Liver (tissue), 9 donors: Measurements from ENCODE around the gene S100G. TPM values are rescaled to one million over a fixed set of nuclear protein-coding genes. Genes with fewer than 3 reads are reported as not detected.

ENCODE experiments used
- DNase-seq: peaks from one replicate; pipeline ENCODE4 v3.0.0-alpha.2; 2017; ENCODE audit warnings: low spot score
- H3K27ac ChIP-seq, 2 donors: one replicate each; pipeline ENCODE4 v1.7.0; 2013; ENCODE audit warnings: inconsistent platforms in 2 of 2, low read length in 2 of 2, control low read depth in 1 of 2, low read depth in 1 of 2, mild to moderate bottlenecking in 1 of 2
- H3K27me3 ChIP-seq, 4 donors: one replicate each; pipeline versions ENCODE4 v1.6.1 to v1.7.0; 2013; ENCODE audit warnings: low read length in 3 of 4, inconsistent platforms in 1 of 4, mild to moderate bottlenecking in 1 of 4, moderate library complexity in 1 of 4; ENCODE audit not compliant: control insufficient read depth in 4 of 4, insufficient read depth in 4 of 4
- H3K36me3 ChIP-seq, 4 donors: one replicate each; pipeline versions ENCODE4 v1.6.1 to v1.7.0; 2013; ENCODE audit warnings: low read length in 3 of 4, mild to moderate bottlenecking in 3 of 4, low read depth in 1 of 4, moderate library complexity in 1 of 4; ENCODE audit not compliant: control insufficient read depth in 4 of 4, insufficient read depth in 3 of 4
- H3K4me1 ChIP-seq, 4 donors: one replicate each; pipeline versions ENCODE4 v1.6.1 to v1.7.0; 2013; ENCODE audit warnings: low read length in 3 of 4, mild to moderate bottlenecking in 3 of 4, moderate library complexity in 1 of 4; ENCODE audit not compliant: control insufficient read depth in 4 of 4, insufficient read depth in 4 of 4
- H3K4me3 ChIP-seq, 3 donors: one replicate each; pipeline versions ENCODE4 v1.6.1 to v1.7.0; 2013; ENCODE audit warnings: low read length in 3 of 3, control low read depth in 1 of 3, low read depth in 1 of 3, mild to moderate bottlenecking in 1 of 3
- H3K9ac ChIP-seq, 2 donors: one replicate each; pipeline ENCODE4 v1.7.0; 2013; ENCODE audit warnings: low read length in 2 of 2, mild to moderate bottlenecking in 2 of 2, moderate library complexity in 2 of 2, control low read depth in 1 of 2, low read depth in 1 of 2
- H3K9me3 ChIP-seq, 4 donors: one replicate each; pipeline versions ENCODE4 v1.6.1 to v1.7.0; 2013; ENCODE audit warnings: low read length in 3 of 4; ENCODE audit not compliant: control insufficient read depth in 4 of 4
- CTCF ChIP-seq: fragments of 150-350 bp; IDR thresholded peaks from 2 replicates; pipeline ENCODE4 v1.5.1; 2017; ENCODE audit warnings: improper control_type of control experiment, low read depth, low read length; ENCODE audit not compliant: missing input control
- EGR1 ChIP-seq, 2 donors: IDR thresholded peaks; 2 replicates each; pipeline ENCODE4 v1.6.1; 2016 to 2018; ENCODE audit warnings: antibody characterized with exemption in 2 of 2, low read depth in 2 of 2
- FOXA1 ChIP-seq: IDR thresholded peaks from 2 replicates; pipeline ENCODE4 v1.6.1; 2016; ENCODE audit warnings: antibody characterized with exemption
- FOXA2 ChIP-seq: IDR thresholded peaks from 2 replicates; pipeline ENCODE4 v1.6.1; 2016; ENCODE audit warnings: antibody characterized with exemption
- GABPA ChIP-seq, 2 donors: IDR thresholded peaks in 1 of 2; conservative IDR thresholded peaks in 1 of 2; 2 replicates each; pipeline ENCODE4 v1.6.1; 2016; ENCODE audit warnings: antibody characterized with exemption in 2 of 2, mild to moderate bottlenecking in 1 of 2, moderate library complexity in 1 of 2
- HNF4A ChIP-seq, 2 donors: conservative IDR thresholded peaks; 2 replicates each; pipeline ENCODE4 v1.6.1; 2016; ENCODE audit warnings: antibody characterized with exemption in 2 of 2, mild to moderate bottlenecking in 2 of 2
- HNF4G ChIP-seq: IDR thresholded peaks from 2 replicates; pipeline ENCODE4 v1.6.1; 2016; ENCODE audit warnings: antibody characterized with exemption
- JUND ChIP-seq, 2 donors: IDR thresholded peaks; 2 replicates each; pipeline ENCODE4 v1.6.1; 2016; ENCODE audit warnings: antibody characterized with exemption in 2 of 2
- RAD21 ChIP-seq, 2 donors: IDR thresholded peaks; 2 replicates each; pipeline ENCODE4 v1.6.1; 2016; ENCODE audit warnings: antibody characterized with exemption in 2 of 2, mild to moderate bottlenecking in 2 of 2
- RXRA ChIP-seq, 2 donors: IDR thresholded peaks; 2 replicates each; pipeline ENCODE4 v1.6.1; 2017 to 2018; ENCODE audit warnings: antibody characterized with exemption in 2 of 2, mild to moderate bottlenecking in 1 of 2
- SP1 ChIP-seq: IDR thresholded peaks from 2 replicates; pipeline ENCODE4 v1.6.1; 2018; ENCODE audit warnings: antibody characterized with exemption, mild to moderate bottlenecking
- TAF1 ChIP-seq: conservative IDR thresholded peaks from 2 replicates; pipeline ENCODE4 v1.6.1; 2016; ENCODE audit warnings: antibody characterized with exemption, mild to moderate bottlenecking
- YY1 ChIP-seq: IDR thresholded peaks from 2 replicates; pipeline ENCODE4 v1.6.1; 2016; ENCODE audit warnings: antibody characterized with exemption, mild to moderate bottlenecking
- WGBS: extraction: QIAGEN DNeasy Blood & Tissue Kit; methylation state at CpG from one replicate; pipeline ENCODE4 v1.1.7; 2013; 5-methylcytosine and 5-hydroxymethylcytosine counted together
- polyA plus RNA-seq, 2 donors: library from polyadenylated mRNA; stranded (reverse) in 1 of 2; unstranded in 1 of 2; fragments of 200-250 nt in 1 of 2; fragments of >200 nt in 1 of 2; fragmentation: Nextera tagmentation in 1 of 2; extraction: Ambion mirVana in 1 of 2; gene quantifications; one replicate each; pipeline versions ENCODE4 v1.2.1 to v1.2.3, GENCODE V29; 2013 to 2015
- total RNA-seq, 2 donors: library from RNA; depleted of rRNA; stranded (reverse); fragments of >200 nt; gene quantifications; one replicate each; pipeline ENCODE4 v1.2.3, GENCODE V29; 2014
- TF ChIP-seq, protein P1 (sequence below): IDR thresholded peaks from 2 replicates; pipeline ENCODE4 v1.6.1; 2016; ENCODE audit warnings: antibody characterized with exemption, mild to moderate bottlenecking
- donor health status: healthy.
- donor health status: healthy.
- donor health status: healthy.
- donor health status: healthy.
- donor health status: healthy.

S100G gene
- total and polyA plus RNA-seq, 4 donors, result not detected

DNA sequence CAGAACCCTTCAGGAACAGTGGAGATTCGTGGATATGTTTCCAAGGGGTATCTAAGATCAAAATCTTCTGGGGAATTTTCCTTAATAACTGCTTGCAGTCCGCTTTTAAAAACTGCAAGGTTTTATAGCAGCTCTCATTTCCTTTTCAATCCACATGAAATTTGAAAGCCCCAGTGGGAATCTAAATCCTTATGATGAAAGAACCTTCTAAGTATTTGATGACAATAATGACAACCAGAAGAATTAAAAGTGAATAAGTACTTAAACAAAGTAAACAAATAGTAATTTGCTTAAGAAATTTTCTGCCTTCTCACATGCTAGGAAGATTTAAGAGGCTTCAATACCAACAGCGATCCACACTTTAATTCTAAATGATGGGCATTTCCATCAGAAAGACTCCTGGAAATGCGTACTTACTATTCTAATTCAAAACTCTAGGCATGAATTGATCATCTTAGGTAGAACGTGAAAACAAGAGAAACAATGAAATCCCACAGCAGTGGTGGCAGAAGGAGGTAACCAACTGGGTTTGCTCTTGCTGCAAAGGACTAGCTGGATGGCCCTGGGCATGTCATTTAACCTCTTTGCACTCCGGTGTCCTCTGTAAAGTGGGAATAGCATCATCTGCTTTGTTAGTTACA lies 37.6 kb upstream of the S100G start (continued):
- TF ChIP-seq, protein P1, sequence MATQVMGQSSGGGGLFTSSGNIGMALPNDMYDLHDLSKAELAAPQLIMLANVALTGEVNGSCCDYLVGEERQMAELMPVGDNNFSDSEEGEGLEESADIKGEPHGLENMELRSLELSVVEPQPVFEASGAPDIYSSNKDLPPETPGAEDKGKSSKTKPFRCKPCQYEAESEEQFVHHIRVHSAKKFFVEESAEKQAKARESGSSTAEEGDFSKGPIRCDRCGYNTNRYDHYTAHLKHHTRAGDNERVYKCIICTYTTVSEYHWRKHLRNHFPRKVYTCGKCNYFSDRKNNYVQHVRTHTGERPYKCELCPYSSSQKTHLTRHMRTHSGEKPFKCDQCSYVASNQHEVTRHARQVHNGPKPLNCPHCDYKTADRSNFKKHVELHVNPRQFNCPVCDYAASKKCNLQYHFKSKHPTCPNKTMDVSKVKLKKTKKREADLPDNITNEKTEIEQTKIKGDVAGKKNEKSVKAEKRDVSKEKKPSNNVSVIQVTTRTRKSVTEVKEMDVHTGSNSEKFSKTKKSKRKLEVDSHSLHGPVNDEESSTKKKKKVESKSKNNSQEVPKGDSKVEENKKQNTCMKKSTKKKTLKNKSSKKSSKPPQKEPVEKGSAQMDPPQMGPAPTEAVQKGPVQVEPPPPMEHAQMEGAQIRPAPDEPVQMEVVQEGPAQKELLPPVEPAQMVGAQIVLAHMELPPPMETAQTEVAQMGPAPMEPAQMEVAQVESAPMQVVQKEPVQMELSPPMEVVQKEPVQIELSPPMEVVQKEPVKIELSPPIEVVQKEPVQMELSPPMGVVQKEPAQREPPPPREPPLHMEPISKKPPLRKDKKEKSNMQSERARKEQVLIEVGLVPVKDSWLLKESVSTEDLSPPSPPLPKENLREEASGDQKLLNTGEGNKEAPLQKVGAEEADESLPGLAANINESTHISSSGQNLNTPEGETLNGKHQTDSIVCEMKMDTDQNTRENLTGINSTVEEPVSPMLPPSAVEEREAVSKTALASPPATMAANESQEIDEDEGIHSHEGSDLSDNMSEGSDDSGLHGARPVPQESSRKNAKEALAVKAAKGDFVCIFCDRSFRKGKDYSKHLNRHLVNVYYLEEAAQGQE, result no peak
- no peak for TF ChIP-seq JUND (IDR thresholded peaks at IDR 0.05)
- no peak for TF ChIP-seq EGR1 (IDR thresholded peaks at IDR 0.05; ENCODE audit: low read depth in 2 of 2)

DNA sequence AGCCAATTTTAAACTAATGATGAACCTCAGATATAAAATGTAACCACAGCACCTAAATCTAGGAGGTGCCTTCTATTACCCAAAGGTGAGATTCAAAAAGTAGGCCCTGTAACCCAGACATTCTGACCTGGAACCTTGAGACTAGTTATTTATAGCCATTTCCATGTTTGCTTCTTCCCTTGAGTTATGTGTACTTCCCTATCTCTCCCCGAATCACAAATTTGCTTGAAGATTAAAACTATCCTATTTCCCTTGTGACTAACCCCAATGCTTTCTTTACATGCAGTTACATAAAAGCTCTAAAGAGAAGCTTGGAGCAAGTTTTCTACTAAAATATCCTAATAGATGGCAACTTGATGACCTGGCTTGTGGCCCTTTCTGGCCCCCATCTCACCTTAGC lies 32.6 kb upstream of the S100G start:
- Histone ChIP-seq H3K4me1 (no peaks in the 10 kb centered on the region), H3K9me3 (no peaks in the 10 kb centered on the region), H3K27ac (no peak overlapping the region), H3K9ac (no peak overlapping the region), H3K27me3 (peaks cover 0 to 3% (median 0%) of the 10 kb centered on the region in 4 donors), H3K4me3 (no peak overlapping the region), H3K36me3 (peaks cover 0 to 10% (median 3%) of the 10 kb centered on the region in 4 donors)
- WGBS, result 94% methylated on average over 1 of the region's 1 CpG
- TF ChIP-seq SP1 (no peak), FOXA1 (no peak), GABPA (IDR thresholded peaks at IDR 0.05 in 1 of 2, conservative IDR thresholded peaks at IDR 0.05 in 1 of 2) (no peak), RXRA (IDR thresholded peaks at IDR 0.05) (no peak), EGR1 (IDR thresholded peaks at IDR 0.05; ENCODE audit: low read depth in 2 of 2) (no peak), TAF1 (no peak), HNF4G (no peak), HNF4A (conservative IDR thresholded peaks at IDR 0.05) (no peak), FOXA2 (no peak), RAD21 (IDR thresholded peaks at IDR 0.05) (no peak), YY1 (no peak)
- TF ChIP-seq, protein P1, result no peak
- no peak for DNase-seq

DNA sequence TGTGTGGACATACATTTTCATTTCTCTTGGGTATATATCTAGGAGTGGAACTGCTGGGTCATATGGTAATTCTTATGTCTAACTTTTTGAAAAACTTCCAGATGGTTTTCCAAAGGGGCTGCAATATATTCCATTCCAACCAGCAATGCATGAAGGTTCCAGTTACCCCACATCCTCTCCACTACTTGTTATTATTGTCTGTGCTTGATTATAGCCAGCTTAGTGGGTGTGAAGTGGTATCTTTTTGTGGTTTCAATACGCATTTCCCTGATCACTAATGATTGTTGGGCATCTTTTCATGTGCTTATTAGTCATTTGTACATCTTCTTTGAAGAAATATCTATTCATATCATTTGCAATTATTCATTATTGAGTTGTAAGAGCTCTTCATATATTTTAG lies 31.5 kb upstream of the S100G start:
- H3K36me3 ChIP-seq, result peaks cover 0 to 10% (median 3%) of the 10 kb centered on the region in 4 donors
- no peak overlapping the region for H3K4me3 ChIP-seq
- TF ChIP-seq CTCF (no peak), SP1 (no peak), JUND (IDR thresholded peaks at IDR 0.05) (no peak)
- TF ChIP-seq, protein P1, result no peak
- no peak for DNase-seq
- 92% methylated on average over 1 of the region's 1 CpG for WGBS
- H3K27ac ChIP-seq, result no peak overlapping the region
- H3K9me3 ChIP-seq, result no peaks in the 10 kb centered on the region
- H3K27me3 ChIP-seq, result no peaks in the 10 kb centered on the region
- no peaks in the 10 kb centered on the region for H3K4me1 ChIP-seq
- H3K9ac ChIP-seq, result no peak overlapping the region
